ENCODE measurements around the gene CTBS.
A peak's percentile ranks its signal among the peaks of the same experiment; 100 is the strongest.
"Not testable (repeated sequence)": the region's sequence is repeated elsewhere in the genome, so short reads cannot be mapped to it uniquely, and the experiment has no call there.

Gene CTBS

GRCh38 chr1:84603223-84603622 is 29.0 kb upstream of the CTBS start:
- TF ChIP-seq CTCF (IDR thresholded peaks at IDR 0.05; ENCODE audit: extremely low read depth, missing control alignments), result no peak
- DNase-seq (ENCODE audit: low spot score), result no peak

- no peak for DNase-seq (ENCODE audit: low spot score)
- no peak for TF ChIP-seq CTCF (IDR thresholded peaks at IDR 0.05; ENCODE audit: extremely low read depth, missing control alignments)
Observed at GRCh38 chr1:84600796-84601195, 26.6 kb upstream of the CTBS start.

DNA sequence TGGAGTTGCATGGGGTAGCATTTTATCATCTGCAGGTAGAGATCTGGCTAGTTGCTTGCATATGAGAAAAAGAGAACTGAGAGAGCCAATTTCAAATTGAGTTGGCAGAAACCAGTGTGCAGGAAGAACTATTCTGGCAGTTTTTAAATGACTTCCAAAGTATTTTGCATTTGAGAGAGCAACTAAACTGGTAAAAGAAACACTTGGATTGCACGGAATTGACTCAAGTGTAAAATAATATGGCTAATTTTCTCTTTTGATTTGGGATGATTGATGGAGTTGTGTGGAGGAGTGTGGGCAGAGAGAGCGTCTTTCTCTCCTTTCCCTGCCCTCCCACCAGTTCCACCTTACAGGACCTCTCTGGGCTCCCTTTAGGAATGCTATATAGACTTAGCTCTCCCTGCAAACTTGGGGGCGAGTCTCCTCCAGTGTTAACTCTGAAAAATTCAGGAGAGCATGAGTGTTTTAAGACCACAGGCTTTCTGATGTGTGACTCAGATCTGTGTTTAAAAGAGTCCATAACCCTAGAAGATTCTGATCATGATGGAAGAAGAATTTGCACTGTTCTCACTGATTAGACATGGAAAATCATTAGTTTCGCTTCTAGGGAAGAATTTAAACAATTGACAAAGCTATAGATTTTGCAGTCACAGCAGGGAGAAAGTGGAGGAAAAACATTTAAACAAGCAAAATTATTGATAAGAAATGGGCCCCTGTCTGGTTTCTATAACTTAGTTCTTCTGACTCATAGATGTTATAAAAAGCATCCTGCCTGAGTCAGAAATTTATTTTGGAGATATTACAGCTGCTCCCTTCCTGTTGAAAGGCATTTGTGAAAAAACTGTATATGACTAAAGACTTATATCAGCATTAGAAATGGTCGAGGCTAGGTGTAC is 24.9 kb upstream of the CTBS start:
- DNase-seq (ENCODE audit: low spot score), result peak; percentile 42
- TF ChIP-seq CTCF (IDR thresholded peaks at IDR 0.05; ENCODE audit: extremely low read depth, missing control alignments), result no peak

DNA sequence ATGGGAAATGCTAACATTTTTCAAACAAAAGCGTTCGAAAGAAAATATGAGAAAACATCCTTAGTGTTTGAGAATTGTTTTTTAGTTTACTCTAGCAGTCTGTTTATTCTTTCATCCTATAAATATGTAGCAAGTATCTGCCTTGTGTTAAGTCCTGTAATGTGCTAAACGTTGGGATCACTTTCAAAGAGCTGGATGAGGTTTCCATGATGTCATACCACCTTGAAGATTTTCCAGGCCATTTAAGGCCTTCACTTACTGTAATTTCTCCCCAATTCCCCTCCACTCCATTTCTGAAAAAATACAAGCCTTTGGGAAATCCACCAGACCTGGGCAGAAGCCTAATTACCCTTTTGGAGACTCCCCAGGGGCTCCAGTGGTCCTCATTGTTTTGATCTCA is 24.2 kb upstream of the CTBS start:
- DNase-seq (ENCODE audit: low spot score), result no peak
- no peak for TF ChIP-seq CTCF (IDR thresholded peaks at IDR 0.05; ENCODE audit: extremely low read depth, missing control alignments)

DNA sequence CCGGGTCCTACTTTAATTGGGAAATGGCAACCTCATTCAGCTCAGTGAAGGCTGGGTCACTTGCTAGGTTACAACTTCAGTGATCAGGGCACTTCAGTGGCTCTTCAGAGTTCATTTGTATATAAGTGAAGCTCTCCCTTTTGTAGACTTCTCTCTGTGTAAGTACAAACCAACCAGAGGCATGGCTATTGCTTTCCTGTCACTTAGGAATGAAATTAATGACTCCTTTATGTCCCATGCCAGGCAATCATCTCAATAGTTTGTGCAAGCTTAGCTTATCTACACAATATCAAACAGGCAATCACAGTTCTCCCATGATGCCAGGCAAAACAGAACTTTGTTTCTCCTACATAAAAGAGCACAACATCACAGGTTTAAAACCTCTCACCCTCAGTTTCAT is 22.8 kb upstream of the CTBS start:
- no peak for DNase-seq (ENCODE audit: low spot score)
- no peak for TF ChIP-seq CTCF (IDR thresholded peaks at IDR 0.05; ENCODE audit: extremely low read depth, missing control alignments)

DNA sequence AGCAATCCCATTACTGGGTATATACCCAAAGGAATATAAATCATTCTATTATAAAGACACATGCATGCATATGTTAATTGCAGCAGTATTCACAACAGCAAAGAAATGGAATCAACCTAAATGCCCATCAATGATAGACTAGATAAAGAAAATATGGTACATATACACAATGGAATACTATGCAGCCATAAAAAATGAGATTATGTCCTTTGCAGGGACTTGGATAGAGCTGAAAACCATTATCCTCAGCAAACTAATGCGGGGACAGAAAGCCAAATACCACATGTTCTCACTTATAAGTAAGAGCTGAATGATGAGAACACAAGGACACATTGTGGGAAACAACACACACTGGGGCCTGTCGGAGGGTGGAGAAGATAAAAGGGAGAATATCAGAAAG is 20.7 kb upstream of the CTBS start:
- DNase-seq (ENCODE audit: low spot score), result not testable (repeated sequence)

DNA sequence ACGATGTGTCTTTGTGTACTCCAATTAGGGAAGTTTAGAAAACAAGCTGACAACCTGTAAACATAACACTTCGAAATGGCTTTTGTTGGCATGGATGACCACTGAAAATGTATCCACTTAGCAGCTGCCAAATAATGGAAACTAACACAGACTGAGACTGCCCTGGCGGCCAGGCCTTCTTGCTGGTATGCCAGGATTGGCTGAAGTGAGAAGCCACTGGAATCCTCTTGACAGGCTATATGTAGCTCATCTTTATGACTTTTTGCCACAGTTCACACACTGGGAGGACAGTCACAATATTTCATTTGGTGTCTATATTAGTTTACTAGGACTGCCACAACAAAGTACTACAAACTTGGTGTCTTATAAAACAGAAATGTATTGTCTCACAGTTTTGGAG is 12.9 kb upstream of the CTBS start:
- DNase-seq (ENCODE audit: low spot score), result no peak
- TF ChIP-seq CTCF (IDR thresholded peaks at IDR 0.05; ENCODE audit: extremely low read depth, missing control alignments), result no peak

- no peak for TF ChIP-seq CTCF (IDR thresholded peaks at IDR 0.05; ENCODE audit: extremely low read depth, missing control alignments)
- DNase-seq (ENCODE audit: low spot score), result no peak
Observed at GRCh38 chr1:84585803-84586202, 11.6 kb upstream of the CTBS start.
